NCI-H510A treated with DMSO at 0.1 percent for 48 hours (cell line): ENCODE measurements around the gene KCNJ12.
"Not testable (repeated sequence)": the region's sequence is repeated elsewhere in the genome, so short reads cannot be mapped to it uniquely, and the experiment has no call there.

Experiments used
- DNase-seq: peaks from one replicate; lab custom pipeline; 2025; lab: John Stamatoyannopoulos, UW

KCNJ12 gene

GRCh38 chr17:21376081-21376758 lies at the start of gene KCNJ12:
Gene KCNJ12 (plus strand): TSS chr17:21376357. CDS start chr17:21415343, 38,986 bp downstream.
- no peak for DNase-seq

DNA sequence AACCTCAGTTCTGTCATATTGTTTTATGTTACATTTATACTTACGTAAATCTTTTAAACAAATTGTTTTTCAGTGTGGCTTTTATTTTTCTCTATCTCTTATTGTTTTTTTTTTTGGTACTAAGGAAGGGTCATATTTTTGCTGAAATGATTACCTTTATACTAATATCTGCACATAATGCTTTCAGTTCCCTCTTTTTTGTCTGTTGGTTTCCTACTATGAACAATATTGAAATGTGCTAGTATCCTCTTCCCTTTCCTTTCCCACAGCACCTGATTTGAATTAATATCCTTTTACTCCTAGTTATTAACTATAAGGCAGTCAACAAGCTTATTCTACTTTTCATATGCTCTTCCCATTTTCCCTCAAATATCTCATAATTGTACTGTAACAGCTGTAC lies 48.2 kb upstream of the KCNJ12 start:
- not testable (repeated sequence) for DNase-seq

DNA sequence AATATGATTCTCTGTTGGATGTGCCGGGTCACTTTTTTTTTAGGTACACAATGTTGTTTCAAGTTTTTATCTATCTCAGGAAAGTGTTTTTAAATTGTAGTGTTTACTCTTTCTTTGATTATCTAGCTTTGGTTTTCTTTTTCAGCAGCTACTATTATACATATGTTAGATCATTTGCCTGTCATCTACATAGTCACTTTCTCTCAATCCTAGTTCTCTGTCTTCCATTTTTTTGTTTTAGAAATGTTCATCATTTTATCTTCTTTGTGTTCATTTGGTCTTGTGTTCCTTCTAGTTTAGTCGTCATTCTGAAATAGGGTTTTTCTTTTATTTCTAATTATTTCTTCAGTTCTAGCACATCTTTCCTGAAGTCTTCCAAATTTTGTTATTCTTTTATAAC lies 47.4 kb upstream of the KCNJ12 start:
- not testable (repeated sequence) for DNase-seq

- DNase-seq, result no peak
These were observed 45.6 kb upstream of the KCNJ12 start for GRCh38 chr17:21330436-21331160.

DNA sequence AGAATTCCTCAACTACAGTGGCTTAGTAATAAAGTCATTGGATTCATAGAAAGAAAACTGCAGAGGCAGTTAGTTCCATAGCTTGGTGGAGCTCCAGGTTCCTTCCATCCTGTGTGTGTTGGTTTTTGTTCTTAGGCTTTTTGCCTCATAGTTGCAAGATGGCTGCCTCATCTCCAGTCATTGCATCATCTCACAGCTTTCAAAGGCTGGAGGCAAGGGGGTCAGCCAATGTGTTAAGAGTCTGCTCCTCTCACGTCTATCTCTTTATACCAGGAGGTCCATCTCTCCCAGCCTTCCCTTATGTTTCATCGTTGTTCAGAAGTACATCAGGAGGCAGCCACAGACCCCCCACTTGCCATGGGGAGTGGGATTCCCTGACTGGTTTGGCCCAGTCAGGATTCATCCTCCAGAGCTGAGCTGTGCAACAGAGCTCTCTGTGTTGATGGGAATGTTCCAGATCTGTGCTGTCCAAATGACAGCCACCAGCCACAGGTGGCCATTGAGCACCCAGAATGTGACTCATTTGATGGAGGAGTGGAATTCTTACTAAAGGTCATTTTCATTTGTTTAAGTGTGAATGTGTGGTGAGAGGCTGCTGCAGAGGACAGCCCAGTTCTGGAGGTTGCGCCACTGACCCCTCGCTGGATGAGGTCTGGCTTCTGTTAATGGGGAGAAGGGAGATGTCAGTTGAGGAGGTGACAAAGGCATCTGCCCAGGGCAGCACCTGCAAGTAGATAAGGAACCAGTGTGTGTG lies 39.4 kb upstream of the KCNJ12 start:
- DNase-seq, result not testable (repeated sequence)

DNA sequence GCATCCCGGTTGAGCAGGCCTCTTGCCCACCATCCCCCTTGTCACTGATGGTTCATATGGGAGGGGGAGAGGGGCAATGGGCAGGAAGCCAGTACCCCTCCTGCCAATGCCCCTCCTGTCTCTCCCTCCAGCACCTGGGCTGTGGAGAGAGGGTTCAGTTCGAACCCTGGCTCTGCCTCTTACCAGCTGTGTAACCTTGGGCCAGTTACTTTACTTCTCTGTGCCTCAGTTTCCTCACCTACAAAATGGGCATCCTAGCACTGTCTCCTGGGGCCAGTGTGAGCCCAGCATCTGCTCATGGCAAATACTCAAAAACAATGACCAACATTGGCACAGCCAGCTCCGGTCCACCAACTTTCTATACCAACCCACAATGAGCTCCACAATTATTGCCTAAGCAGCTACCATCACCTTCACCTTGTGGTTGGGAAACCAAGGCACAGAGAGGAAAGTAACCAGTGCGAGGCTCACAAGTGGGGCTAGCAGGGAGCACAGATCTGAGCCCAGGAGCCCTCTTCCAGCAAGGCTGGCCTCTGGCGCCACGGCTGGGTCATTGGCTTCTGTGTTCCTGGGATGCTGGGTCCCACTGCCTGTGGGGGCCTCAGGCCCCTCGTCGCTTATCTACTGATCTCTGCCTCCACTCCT lies 38.1 kb upstream of the KCNJ12 start:
- DNase-seq, result not testable (repeated sequence)

- DNase-seq, result no peak
These were observed 37.1 kb upstream of the KCNJ12 start for GRCh38 chr17:21339011-21339410.

DNA sequence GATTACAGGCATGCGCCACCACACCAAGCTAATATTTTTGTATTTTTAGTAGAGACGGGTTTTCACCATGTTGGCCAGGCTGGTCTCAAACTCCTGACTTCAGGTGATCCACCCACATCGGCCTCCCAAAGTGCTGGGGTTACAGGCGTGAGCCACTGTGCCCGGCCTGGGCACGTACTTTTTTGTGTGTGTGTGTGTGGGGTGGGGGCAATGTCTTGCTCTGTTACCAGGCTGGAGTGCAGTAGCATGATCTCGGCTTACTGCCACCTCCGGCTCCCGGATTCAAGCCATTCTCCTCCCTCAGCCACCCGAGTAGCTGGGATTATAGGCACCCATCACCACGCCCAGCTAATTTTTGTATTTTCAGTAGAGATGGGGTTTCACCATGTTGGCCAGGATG lies 36.6 kb upstream of the KCNJ12 start:
- not testable (repeated sequence) for DNase-seq

DNA sequence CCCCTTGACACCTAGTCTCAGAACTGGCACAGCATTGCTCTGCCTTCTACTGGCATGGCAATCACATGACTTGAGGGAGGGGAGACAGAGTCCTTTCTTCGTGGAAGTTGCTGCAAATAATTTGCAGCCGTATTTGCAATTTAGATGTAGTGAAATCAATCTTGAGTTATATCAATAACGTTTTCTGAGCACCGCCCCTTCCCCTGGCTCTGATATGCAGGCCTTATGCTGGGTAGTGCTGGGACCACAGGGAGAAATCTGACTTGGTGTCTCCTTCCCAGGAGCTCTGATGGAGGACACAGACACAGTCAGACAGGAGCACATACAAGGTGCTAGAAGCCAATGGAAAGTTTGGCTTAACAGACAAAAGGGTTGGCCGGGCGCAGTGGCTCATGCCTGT lies 35.8 kb upstream of the KCNJ12 start:
- not testable (repeated sequence) for DNase-seq

- not testable (repeated sequence) for DNase-seq
These were observed 34.9 kb upstream of the KCNJ12 start for GRCh38 chr17:21341279-21341678.

- not testable (repeated sequence) for DNase-seq
These were observed 34.1 kb upstream of the KCNJ12 start for GRCh38 chr17:21341925-21342540.

DNA sequence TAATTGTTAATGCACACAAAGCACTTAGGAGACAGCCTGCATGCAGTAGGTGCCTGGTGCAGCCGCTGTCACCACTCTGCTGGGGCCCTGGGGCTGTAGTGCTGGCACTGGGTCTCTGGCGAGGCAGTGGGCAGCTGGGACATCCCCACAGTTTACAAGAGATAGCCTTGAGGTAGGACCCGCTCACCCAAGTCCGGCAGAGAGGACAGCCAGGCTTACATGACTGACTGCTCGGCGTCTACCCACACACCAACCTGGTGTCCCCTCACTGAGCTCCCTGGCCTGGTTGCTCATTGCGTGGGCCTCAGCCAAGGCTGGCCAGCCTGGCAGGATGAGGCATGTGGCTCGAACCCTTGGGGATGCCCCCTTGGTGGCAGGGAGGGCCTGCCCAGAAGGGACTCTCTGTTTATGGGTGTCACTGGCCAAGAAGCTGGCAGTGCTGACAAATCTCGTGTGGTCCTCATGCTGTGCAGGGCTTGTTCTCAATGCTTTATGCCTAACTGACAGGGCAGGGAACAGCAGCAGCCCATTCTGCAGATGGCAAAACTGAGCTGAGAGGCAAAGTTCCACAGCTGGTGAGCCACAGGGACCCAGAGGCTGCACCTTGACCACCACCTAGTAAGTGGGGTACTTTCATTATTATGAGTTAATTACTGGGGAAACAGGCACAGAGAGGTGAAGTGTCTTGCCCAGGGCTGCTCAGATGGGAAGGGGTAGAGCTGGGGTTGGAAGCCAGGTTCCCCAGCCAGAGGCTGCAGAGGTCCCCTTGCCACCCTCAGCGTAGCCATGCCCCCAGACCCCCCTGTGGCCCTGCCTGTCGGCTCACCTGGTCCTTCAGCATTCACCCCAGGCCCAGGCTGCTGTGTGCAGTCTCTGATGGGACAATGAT lies 32.9 kb upstream of the KCNJ12 start:
- not testable (repeated sequence) for DNase-seq

- not testable (repeated sequence) for DNase-seq
These were observed 31.4 kb upstream of the KCNJ12 start for GRCh38 chr17:21344801-21345200.

GRCh38 chr17:21345236-21345635 lies 30.9 kb upstream of the KCNJ12 start:
- DNase-seq, result no peak

DNA sequence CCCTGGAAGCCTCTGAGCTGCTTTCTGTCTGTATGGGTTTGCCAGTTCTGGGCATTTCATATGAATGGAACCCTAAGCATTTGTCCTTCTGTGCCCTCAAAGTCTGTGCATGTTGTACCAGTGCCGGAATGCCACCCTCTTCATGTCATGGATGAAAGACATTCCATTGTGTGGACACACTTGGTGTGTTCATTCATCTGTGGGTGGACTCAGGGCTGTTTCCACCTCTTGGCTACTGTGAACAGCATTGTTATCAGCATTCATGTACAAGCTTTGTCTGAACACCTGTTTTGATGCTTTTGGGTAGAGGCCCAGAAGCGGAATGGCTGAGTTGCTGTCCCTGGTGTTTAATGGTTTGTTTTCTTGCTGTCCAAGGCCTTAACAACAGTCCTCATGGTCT lies 30.1 kb upstream of the KCNJ12 start:
- not testable (repeated sequence) for DNase-seq

GRCh38 chr17:21346651-21347250 lies 29.4 kb upstream of the KCNJ12 start:
- DNase-seq, result not testable (repeated sequence)

- DNase-seq, result not testable (repeated sequence)
These were observed 28.5 kb upstream of the KCNJ12 start for GRCh38 chr17:21347660-21348059.

DNA sequence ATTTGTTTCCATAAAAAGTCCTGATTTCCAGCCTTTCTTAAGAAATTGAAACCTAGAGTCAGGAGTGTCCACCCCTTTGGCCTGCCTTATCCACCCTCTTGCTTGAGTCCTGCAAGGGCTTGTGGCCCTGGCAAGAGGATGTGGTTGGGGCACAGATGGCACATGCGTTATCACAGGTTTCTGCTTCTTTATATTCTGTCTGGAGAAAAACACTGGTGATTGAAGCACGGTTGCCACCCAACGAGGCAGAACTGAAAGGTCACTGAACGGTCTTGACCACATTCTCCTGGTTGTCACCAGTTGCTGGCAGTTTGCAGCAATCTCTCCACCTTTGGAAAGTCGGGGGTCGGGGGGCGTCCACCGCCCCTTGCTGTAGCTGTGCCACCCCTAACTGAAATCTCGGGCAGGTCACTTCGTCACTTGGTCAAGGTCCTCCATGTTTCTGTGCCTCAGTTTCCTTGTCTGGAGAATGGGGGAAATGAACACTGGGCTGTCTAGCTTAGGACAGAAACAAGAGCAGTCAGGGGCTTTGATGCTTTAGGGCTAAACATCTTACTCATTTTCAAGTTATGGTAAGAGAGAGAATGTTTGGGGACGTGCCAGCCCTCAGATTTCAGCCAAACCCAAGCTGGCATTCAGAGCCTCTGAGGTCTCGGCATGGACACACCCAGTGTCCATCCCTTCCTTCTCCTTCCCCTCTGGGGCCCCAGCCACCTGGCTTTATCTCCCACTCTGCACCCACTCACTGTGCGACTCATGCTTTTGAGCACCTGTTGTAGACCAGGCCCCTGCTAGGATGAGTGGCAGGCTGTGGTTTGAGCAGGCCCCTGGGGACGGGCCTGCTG lies 27.9 kb upstream of the KCNJ12 start:
- not testable (repeated sequence) for DNase-seq

DNA sequence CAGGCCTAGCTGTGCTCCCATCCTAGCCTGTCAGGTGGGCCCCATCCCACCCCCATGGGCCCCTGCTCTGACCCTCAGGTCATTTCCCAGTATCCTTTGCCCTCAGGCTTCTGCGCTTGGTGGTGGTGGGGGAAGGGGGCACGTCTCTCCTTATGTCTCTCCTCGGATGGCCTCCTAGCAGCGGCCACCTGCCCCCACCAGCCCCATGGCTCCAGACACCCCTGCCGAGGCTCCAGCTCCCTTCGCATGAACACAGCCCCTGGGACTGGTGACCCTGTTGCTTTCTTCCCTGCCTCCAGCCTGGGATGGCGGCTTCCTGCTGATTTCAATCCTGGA lies 27.3 kb upstream of the KCNJ12 start:
- not testable (repeated sequence) for DNase-seq
